ENCODE data around the gene MAPKAPK3.
"Not testable (repeated sequence)": the region's sequence is repeated elsewhere in the genome, so short reads cannot be mapped to it uniquely, and the experiment has no call there.

Gene MAPKAPK3

GRCh38 chr3:50661321-50661837 lies 44.4 kb downstream of the MAPKAPK3 start:
- Histone ChIP-seq H3K4me3 (ENCODE audit: low read length) (no peak overlapping the region), H3K27me3 (ENCODE audit: control insufficient read depth, low read length) (no peaks in the 10 kb centered on the region), H4K20me1 (ENCODE audit: control insufficient read depth, insufficient read depth, low read depth, low read length) (no peaks in the 10 kb centered on the region), H3K9me2 (replicated peaks; ENCODE audit: control insufficient read depth, low read length) (no peaks in the 10 kb centered on the region), H3K4me2 (ENCODE audit: low read length) (no peak overlapping the region), H3K4me1 (ENCODE audit: control insufficient read depth, low read length) (no peaks in the 10 kb centered on the region), H3K9me3 (ENCODE audit: control insufficient read depth, insufficient read depth, low read length) (no peaks in the 10 kb centered on the region), H3K27ac (ENCODE audit: low read depth, low read length) (no peak overlapping the region), H3K36me3 (ENCODE audit: control insufficient read depth, low read length) (no peaks in the 10 kb centered on the region), H3F3A (ENCODE audit: control insufficient read depth, insufficient read depth) (no peaks in the 10 kb centered on the region), H3K79me2 (ENCODE audit: control insufficient read depth, low read length) (no peaks in the 10 kb centered on the region)
- TF ChIP-seq EZH2phosphoT487 (IDR thresholded peaks at IDR 0.05; ENCODE audit: borderline replicate concordance, low read length) (no peak), CTCF (IDR thresholded peaks at IDR 0.05; ENCODE audit: low read depth, low read length, poor library complexity, severe bottlenecking) (no peak)

GRCh38 chr3:50662408-50662807 lies 45.5 kb downstream of the MAPKAPK3 start:
- Histone ChIP-seq H3K4me1 (ENCODE audit: control insufficient read depth, low read length) (no peaks in the 10 kb centered on the region), H3K4me3 (ENCODE audit: low read length) (no peak overlapping the region), H3K9me3 (ENCODE audit: control insufficient read depth, insufficient read depth, low read length) (no peaks in the 10 kb centered on the region), H3F3A (ENCODE audit: control insufficient read depth, insufficient read depth) (no peaks in the 10 kb centered on the region), H3K27ac (ENCODE audit: low read depth, low read length) (no peak overlapping the region), H4K20me1 (ENCODE audit: control insufficient read depth, insufficient read depth, low read depth, low read length) (no peaks in the 10 kb centered on the region), H3K79me2 (ENCODE audit: control insufficient read depth, low read length) (no peaks in the 10 kb centered on the region), H3K27me3 (ENCODE audit: control insufficient read depth, low read length) (no peaks in the 10 kb centered on the region; the same call in 1 of the 2 replicates), H3K36me3 (ENCODE audit: control insufficient read depth, low read length) (no peaks in the 10 kb centered on the region), H3K4me2 (ENCODE audit: low read length) (no peak overlapping the region), H3K9me2 (replicated peaks; ENCODE audit: control insufficient read depth, low read length) (no peaks in the 10 kb centered on the region)
- no peak for TF ChIP-seq EZH2phosphoT487 (IDR thresholded peaks at IDR 0.05; ENCODE audit: borderline replicate concordance, low read length)

- Histone ChIP-seq H3K4me1 (ENCODE audit: control insufficient read depth, low read length) (no peaks in the 10 kb centered on the region), H3K27ac (ENCODE audit: low read depth, low read length) (no peak overlapping the region), H3K9me3 (ENCODE audit: control insufficient read depth, insufficient read depth, low read length) (no peaks in the 10 kb centered on the region), H3K79me2 (ENCODE audit: control insufficient read depth, low read length) (no peaks in the 10 kb centered on the region), H3K36me3 (ENCODE audit: control insufficient read depth, low read length) (no peaks in the 10 kb centered on the region), H3K27me3 (ENCODE audit: control insufficient read depth, low read length) (no peaks in the 10 kb centered on the region; the same call in 1 of the 2 replicates), H4K20me1 (ENCODE audit: control insufficient read depth, insufficient read depth, low read depth, low read length) (no peaks in the 10 kb centered on the region), H3F3A (ENCODE audit: control insufficient read depth, insufficient read depth) (no peaks in the 10 kb centered on the region), H3K4me2 (ENCODE audit: low read length) (no peak overlapping the region), H3K9me2 (replicated peaks; ENCODE audit: control insufficient read depth, low read length) (no peaks in the 10 kb centered on the region), H3K4me3 (ENCODE audit: low read length) (no peak overlapping the region)
- TF ChIP-seq EZH2phosphoT487 (IDR thresholded peaks at IDR 0.05; ENCODE audit: borderline replicate concordance, low read length) = no peak
- no peak for TF ChIP-seq CTCF (IDR thresholded peaks at IDR 0.05; ENCODE audit: low read depth, low read length, poor library complexity, severe bottlenecking)
Measured at GRCh38 chr3:50665081-50665840, 48.3 kb downstream of the MAPKAPK3 start.

GRCh38 chr3:50665841-50666115 lies 48.8 kb downstream of the MAPKAPK3 start:
- not testable (repeated sequence) for H3K27ac ChIP-seq (ENCODE audit: low read depth, low read length); H3K27me3 ChIP-seq (ENCODE audit: control insufficient read depth, low read length); H4K20me1 ChIP-seq (ENCODE audit: control insufficient read depth, insufficient read depth, low read depth, low read length); H3K9me3 ChIP-seq (ENCODE audit: control insufficient read depth, insufficient read depth, low read length); H3K79me2 ChIP-seq (ENCODE audit: control insufficient read depth, low read length); H3K9me2 ChIP-seq (replicated peaks; ENCODE audit: control insufficient read depth, low read length); H3K4me3 ChIP-seq (ENCODE audit: low read length); H3K4me2 ChIP-seq (ENCODE audit: low read length); H3K4me1 ChIP-seq (ENCODE audit: control insufficient read depth, low read length); H3F3A ChIP-seq (ENCODE audit: control insufficient read depth, insufficient read depth); H3K36me3 ChIP-seq (ENCODE audit: control insufficient read depth, low read length)

Measured in DOHH2 (cell line).